ENCODE data around the gene WSB2. TPM values are rescaled to one million over a fixed set of nuclear protein-coding genes. Genes with fewer than 3 reads are reported as not detected.
A peak's percentile ranks its signal among the peaks of the same experiment; 100 is the strongest.

Gene WSB2
- total and polyA plus RNA-seq, 11 donors = 51.8 to 162 (median 105) TPM

DNA sequence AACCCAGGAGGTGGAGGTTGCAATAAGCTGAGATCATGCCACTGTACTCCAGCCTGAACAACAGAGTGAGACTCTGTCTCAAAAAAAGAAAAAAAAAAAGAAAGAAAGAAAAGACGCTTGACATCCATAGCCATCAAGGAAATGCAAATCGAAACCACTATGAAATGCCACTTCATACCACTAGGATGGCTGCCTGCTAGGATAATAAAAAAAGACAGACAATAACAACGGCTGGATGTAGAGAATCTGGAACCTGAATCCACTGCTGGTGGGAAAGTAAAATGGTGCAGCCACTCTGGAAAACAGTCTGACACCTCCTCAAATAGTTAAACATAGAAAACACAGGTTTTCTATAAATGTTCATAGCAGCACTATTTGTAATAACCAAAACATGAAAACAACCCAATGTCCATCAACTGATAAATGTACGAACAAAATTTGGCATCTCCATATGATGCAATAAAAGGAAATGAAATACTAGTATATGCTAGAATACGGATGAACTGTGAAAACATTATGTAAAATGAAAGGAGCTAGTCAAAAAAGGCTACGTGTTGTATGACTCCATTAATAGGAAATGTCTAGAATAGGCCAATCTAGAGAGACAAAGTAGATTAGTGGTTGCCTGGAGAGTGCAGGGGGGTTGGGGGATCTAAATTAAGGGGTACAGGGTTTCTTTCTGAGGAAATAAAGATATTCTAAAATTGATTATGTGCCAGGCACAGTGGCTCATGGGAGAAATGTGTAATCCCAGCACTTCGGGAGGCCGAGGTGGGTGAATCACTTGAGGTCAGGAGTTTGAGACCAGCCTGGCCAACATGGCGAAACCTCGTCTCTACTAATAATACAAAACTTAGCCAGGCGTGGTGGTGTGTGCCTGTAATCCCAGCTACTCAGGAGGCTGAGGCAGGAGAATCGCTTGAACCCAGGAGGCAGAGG is 9.7 kb downstream of the WSB2 start:
- DNase-seq (no peak), ATAC-seq (no peak)
- no peak overlapping the region for H3K4me3 ChIP-seq
- intact Hi-C loops (cut with DNase I) = no loop called here
- 87 to 92% (median 90%) methylated on average over 12 of the region's 12 CpGs for WGBS, 4 donors
- peaks cover 10 to 56% (median 40%) of the 10 kb centered on the region in 12 donors for H3K4me1 ChIP-seq
- no peak for TF ChIP-seq POLR2A (IDR thresholded peaks at IDR 0.05)
- TF ChIP-seq, protein P1, sequence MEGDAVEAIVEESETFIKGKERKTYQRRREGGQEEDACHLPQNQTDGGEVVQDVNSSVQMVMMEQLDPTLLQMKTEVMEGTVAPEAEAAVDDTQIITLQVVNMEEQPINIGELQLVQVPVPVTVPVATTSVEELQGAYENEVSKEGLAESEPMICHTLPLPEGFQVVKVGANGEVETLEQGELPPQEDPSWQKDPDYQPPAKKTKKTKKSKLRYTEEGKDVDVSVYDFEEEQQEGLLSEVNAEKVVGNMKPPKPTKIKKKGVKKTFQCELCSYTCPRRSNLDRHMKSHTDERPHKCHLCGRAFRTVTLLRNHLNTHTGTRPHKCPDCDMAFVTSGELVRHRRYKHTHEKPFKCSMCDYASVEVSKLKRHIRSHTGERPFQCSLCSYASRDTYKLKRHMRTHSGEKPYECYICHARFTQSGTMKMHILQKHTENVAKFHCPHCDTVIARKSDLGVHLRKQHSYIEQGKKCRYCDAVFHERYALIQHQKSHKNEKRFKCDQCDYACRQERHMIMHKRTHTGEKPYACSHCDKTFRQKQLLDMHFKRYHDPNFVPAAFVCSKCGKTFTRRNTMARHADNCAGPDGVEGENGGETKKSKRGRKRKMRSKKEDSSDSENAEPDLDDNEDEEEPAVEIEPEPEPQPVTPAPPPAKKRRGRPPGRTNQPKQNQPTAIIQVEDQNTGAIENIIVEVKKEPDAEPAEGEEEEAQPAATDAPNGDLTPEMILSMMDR (IDR thresholded peaks at IDR 0.05) = no peak
- peak overlapping the region in 9 of 12 donors; percentile 63 to 84 (median 81) for H3K27ac ChIP-seq
- H3K27me3 ChIP-seq = no peaks in the 10 kb centered on the region
- peaks cover 0 to 58% (median 43%) of the 10 kb centered on the region in 9 donors for H3K36me3 ChIP-seq
- H3K9me3 ChIP-seq = no peaks in the 10 kb centered on the region

DNA sequence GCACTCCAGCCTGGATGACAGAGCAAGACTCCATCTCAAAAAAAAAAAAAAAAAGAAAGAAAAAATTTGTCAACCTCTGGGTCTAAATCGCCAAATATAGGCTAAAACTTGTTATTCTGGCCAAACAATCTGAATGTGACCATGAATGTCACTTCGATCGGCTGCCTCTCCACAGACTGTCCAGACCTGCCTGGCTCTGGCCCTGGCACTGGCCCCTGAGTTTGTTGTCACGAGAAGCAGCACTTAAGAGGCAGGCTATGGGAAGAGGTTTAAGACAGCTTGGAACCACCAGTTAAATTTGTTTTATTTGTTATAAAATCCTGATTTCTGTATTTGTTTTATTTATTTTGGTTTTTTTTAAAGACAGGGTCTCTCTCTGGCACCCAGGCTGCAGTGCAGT is 14.5 kb downstream of the WSB2 start:
- 68 to 75% (median 71%) methylated on average over 4 of the region's 4 CpGs for WGBS, 4 donors
- peak; percentile 48 to 62 (median 54) for ATAC-seq
- Histone ChIP-seq H3K27ac (peak overlapping the region in 2 of 12 donors; percentile 5 to 17), H3K4me1 (peaks cover 0 to 15% (median 2%) of the 10 kb centered on the region in 12 donors), H3K9me3 (no peaks in the 10 kb centered on the region), H3K4me3 (no peak overlapping the region), H3K27me3 (no peaks in the 10 kb centered on the region), H3K36me3 (peaks cover 0 to 99% (median 83%) of the 10 kb centered on the region in 9 donors)
- intact Hi-C loops (cut with DNase I) = no loop called here
- TF ChIP-seq POLR2A (IDR thresholded peaks at IDR 0.05) = no peak
- TF ChIP-seq, protein P1 (IDR thresholded peaks at IDR 0.05) = no peak
- no peak for DNase-seq

DNA sequence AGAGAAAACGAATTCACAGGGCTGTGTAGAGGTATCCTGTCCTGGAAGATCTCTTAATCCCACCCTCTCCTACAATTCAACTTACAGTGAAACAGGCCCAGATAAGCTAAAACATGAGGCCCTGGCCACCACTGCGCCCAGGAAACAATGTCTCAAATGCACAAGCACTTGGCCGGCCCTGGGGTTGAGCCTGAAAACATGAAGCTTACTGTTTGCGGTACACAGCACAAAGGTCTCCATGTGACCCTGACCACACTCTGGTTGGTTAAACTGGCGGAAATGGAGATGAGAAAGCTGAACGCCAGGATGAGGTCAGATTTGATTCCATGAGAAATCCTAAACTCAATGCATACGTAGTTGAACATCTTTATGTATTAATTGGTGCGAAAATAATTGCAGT is 16.4 kb downstream of the WSB2 start:
- no peak for TF ChIP-seq POLR2A (IDR thresholded peaks at IDR 0.05)
- TF ChIP-seq, protein P1 (IDR thresholded peaks at IDR 0.05) = no peak
- intact Hi-C loops (cut with DNase I) = no loop called here
- DNase-seq (no peak), ATAC-seq (no peak)
- Histone ChIP-seq H3K27me3 (no peaks in the 10 kb centered on the region), H3K36me3 (peaks cover 0 to 100% (median 85%) of the 10 kb centered on the region in 9 donors), H3K9me3 (no peaks in the 10 kb centered on the region), H3K4me1 (peaks cover 0 to 14% (median 0%) of the 10 kb centered on the region in 12 donors), H3K27ac (no peak overlapping the region), H3K4me3 (no peak overlapping the region)
- WGBS, 4 donors = 95 to 98% (median 96%) methylated on average over 8 of the region's 8 CpGs

DNA sequence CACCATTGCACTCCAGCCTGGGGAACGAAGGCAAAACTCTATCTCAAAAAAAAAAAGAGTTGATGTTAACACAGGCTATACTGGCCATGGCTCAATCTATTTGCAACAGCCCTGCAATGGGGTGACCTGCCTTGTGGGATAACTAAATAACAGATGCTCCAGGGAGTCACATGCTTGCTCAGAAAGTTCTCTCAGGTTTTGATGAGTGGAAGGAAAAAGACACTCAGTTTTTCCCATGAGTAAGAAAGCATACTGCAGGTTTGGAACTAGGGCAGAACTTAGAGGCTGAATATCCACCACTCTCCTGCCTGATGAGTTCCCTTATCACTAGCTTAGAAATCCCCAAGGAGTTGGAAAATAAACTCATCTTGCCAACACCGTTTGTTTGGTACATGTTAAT is 16.9 kb downstream of the WSB2 start:
- Histone ChIP-seq H3K9me3 (no peaks in the 10 kb centered on the region), H3K27ac (no peak overlapping the region), H3K36me3 (peaks cover 0 to 100% (median 85%) of the 10 kb centered on the region in 9 donors), H3K4me3 (no peak overlapping the region), H3K27me3 (no peaks in the 10 kb centered on the region), H3K4me1 (peaks cover 0 to 14% (median 0%) of the 10 kb centered on the region in 12 donors)
- ATAC-seq (no peak), DNase-seq (no peak)
- intact Hi-C loops (cut with DNase I) = no loop called here
- 72 to 77% (median 74%) methylated on average over 2 of the region's 2 CpGs for WGBS, 4 donors
- TF ChIP-seq, protein P1 (IDR thresholded peaks at IDR 0.05) = no peak
- TF ChIP-seq POLR2A (IDR thresholded peaks at IDR 0.05) = no peak
